Frontal cortex (tissue), 4 donors: ENCODE results near the gene GSN. TPM values are rescaled to one million over a fixed set of nuclear protein-coding genes. Genes with fewer than 3 reads are reported as not detected.

Experiments
- DNase-seq, 2 donors: peaks; one replicate each; pipeline ENCODE4 v3.0.0; 2012; ENCODE audit warnings: low spot score in 2 of 2
- FAIRE-seq: peaks from 2 replicates; lab custom pipeline; 2012; peaks lifted over from hg19 to GRCh38; lab: Jason Lieb, UNC
- total RNA-seq: library from RNA; depleted of rRNA; stranded (reverse); fragments of >200 nt; gene quantifications from one replicate; pipeline ENCODE4 v1.2.3, GENCODE V29; 2014
- donor health status: control.
- donor health status: control.
- donor health status: control.

Gene GSN
- total RNA-seq, 1 donor from 2014 or later, result 24.5 TPM

GRCh38 chr9:121362813-121363621 is 95.1 kb downstream of the GSN start:
- no peak for DNase-seq
- FAIRE-seq, result no peak

DNA sequence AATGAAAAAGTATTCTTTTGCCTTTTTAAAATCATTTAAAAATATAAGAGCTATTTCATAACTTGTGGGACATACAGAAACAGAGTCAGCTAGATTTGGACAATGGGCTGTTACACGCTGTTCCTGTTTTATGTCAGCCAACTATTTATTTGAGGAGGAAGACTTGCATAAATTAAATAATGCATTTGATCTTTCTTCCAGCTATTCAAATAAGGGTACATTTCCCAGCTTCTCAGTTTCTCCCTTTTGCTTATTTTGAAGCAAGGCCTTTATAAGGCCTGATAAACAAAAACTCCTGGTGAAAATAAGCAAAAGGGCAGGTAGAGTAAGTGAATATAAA is 95.6 kb downstream of the GSN start:
- FAIRE-seq, result no peak
- DNase-seq, result no peak

DNA sequence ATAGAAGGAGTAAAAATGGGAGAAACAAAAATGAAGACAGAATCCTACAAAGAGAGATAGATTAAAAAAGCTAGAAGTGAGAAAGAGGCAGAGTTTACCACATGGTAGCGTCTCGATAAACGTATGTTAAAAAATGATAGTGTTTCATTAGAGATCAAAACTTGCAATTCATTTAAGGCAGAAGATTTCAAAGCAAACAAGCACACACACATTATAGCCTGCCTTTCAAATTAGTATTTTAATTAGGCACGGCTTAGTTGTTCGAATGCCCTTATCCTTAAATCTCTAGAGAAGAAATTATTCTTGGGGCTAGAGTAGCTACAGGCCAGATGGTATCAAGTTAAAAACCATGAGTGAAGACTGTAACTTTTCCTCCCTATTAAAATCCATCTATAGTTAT is 96.1 kb downstream of the GSN start:
- no peak for DNase-seq
- no peak for FAIRE-seq

DNA sequence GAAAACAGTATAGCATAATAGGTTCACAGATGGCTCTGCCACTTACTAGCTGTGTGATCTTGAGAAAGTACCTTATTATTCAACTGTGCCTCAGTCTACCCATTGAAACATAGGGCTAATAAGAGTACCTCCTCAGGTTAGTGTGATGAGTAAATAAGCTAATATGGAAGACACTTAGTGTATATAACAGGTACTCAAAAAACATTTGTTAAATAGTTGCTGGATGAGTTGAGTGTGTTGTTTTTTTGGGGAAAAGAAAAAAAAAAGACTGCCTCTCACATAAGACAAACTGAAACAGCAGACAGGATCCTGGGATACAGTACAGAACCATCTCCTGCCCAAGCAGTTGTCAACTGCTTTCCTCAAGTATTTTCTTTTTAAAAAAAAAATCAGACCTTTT is 96.9 kb downstream of the GSN start:
- DNase-seq (no peak), FAIRE-seq (no peak)

DNA sequence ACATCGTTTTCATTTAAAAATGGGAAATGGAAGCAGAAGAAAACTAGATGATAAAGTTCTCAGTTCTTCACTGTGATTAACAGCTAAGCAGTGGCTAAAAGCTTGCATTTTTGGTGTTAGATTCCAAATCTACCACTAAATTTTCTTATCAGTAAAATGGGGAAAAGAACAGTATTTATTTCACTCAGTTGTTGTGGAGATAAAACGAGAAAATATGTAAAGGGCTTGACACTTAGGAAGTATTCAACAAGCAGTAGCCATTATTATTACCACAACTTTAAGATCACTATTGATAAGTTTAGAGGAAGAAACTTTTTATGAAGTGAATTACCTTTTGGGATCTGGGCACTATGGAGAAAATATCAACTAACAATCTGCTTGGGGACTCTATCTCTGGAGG is 97.6 kb downstream of the GSN start:
- no peak for FAIRE-seq

GRCh38 chr9:121366611-121367192 is 98.7 kb downstream of the GSN start:
- FAIRE-seq (no peak), DNase-seq (no peak)

More for the DNA sequence above, 97.6 kb downstream of the GSN start:
- DNase-seq, result no peak

- no peak for DNase-seq
- FAIRE-seq, result no peak
Observed at GRCh38 chr9:121367306-121368137, 99.6 kb downstream of the GSN start.

- no peak for DNase-seq
- FAIRE-seq, result no peak
Observed at GRCh38 chr9:121368138-121368522, 100.2 kb downstream of the GSN start.

DNA sequence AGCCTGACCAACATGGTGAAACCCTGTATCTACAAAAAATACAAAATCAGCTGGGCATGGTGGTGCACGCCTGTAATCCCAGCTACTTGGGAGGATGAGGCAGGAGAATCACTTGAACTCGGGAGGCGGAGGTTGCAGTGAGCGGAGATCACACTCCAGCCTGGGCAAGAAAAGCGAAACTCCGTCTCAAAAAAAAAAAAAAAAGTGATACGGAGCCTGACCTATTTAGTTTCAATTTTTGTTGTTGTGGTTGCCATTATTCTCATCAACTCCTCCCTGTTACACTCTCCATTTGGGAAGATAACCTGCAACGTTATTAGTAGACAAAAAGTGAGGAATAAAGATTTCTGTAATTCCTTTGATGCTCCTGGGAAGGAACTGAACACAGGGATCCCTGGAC is 100.8 kb downstream of the GSN start:
- FAIRE-seq, result no peak

GRCh38 chr9:121369595-121370265 is 101.8 kb downstream of the GSN start, which contains the start of gene STOM:
Gene STOM (minus strand): TSS chr9:121370250. CDS start chr9:121370187, 63 bp downstream.
- no peak for DNase-seq
- FAIRE-seq, result no peak

More for the DNA sequence above, 100.8 kb downstream of the GSN start:
- no peak for DNase-seq

GRCh38 chr9:121371495-121372061 is 103.6 kb downstream of the GSN start:
- FAIRE-seq (no peak), DNase-seq (no peak)

DNA sequence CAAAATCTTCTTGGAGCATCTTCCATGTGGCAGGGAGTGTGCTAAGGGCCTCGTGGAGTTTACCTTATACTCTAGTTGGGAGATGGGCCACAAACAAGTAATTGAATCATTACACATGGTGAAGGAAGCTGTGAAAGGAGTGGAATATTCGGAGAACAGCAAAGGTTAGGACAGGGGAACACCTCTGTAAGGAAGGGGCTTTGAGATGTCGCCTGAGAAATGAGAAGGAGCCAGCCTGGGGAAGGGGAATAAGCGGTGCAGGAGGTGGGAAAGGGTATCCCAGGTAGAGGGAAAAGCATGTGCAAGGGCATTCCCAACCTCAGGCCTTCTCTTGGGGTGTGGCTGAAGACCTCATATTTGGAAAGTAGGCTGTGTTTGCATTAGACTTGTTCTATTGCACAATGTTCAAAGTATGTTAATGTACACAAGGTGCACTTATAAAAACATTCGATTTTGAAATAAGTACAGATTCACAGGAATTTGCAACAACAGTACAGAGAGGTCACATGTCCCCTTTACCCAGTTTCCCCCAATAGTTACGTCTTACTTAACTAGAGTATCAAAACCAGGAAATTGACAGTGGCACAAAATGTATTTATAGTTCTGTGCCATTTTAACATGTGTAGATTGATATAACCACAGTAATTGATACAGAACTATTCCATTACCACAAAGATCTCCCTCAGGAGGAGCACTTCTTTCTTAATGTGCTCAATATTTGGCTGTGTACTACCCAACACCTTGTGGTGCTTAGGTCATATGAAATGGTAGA is 104.5 kb downstream of the GSN start:
- DNase-seq (no peak), FAIRE-seq (no peak)

- no peak for FAIRE-seq
- no peak for DNase-seq
Observed at GRCh38 chr9:121373011-121373729, 105.2 kb downstream of the GSN start.

DNA sequence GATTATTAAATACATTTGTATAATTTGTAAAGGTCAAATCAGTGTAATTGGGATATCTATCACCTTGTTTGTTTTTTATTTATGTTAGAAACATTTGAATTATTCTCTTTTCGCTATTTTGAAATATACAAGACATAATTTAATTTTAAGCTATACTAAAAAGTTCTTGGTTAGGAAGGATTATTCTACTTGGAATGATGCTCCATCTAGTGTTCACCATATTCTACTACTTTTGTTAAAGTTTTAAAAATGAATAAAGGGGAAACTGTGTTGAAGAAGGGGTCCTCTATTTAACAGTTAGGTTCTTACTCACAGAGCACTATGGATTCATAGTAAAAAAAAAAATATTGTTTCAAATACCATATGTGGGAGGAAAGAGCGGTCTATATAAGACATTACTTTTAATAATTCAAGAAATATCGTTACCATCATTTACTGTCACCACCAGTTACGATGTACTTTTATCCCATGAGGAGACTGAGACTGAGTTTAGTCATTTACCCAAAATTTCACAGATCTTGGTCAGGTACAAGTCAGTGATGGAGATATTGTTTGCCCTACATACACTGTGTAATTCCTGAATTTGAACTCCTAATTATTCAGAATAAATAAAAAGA is 108.4 kb downstream of the GSN start:
- FAIRE-seq (peak; percentile 95), DNase-seq (peak in 1 of 2 donors; percentile 24)

- no peak for FAIRE-seq
Observed at GRCh38 chr9:121380846-121381245, 112.9 kb downstream of the GSN start.

More at GRCh38 chr9:121380846-121381245, 112.9 kb downstream of the GSN start:
- no peak for DNase-seq
